GM20431 (cell line): ENCODE data around the gene OTOG.

Experiments used
- in situ Hi-C: fragments of 300-500 bp; cut with MseI, MboI; formaldehyde crosslinking; loops from one replicate; pipeline ENCODE4 v1.15.0; 2020; ENCODE audit warnings: low sequenced_read_pairs; ENCODE audit not compliant: unreplicated experiment

The OTOG gene

DNA sequence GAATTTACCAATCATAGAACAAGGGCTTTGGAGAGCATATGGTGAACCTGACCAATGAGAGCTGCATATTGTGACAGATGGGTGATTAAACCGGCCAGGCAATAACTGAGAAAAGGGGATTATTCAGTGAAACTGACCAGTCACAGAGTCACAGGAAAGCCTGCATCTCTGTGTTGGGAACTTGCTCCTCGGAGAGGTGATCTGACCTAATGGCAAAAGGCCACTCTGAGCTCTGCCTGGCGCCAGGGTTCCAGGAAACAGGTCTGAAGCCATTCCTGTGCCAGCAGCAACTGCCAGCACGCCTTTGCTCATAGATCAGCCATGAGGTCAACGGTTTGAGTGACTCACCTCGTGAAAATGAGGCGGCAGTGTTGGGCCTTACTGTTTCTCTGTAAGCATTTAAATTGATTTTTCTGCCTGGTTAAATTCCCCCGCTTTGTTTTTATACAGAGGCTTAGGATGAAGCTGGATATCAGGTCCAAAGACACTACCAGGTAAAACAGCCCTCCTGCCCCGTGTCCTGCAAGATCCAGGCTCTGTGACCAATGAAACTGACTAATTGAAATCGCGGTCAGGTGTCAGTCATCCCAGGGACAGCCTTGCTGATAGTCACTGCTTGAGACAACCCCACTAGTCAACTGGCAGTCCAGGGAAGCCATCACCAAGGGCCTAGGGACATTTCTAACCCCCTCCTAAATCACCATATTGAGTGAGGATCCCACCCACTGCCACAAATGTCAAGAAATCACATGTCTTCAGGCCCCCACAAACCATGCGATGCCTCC, 136.5 kb downstream of the OTOG start:
- in situ Hi-C loops, result no loop called here

DNA sequence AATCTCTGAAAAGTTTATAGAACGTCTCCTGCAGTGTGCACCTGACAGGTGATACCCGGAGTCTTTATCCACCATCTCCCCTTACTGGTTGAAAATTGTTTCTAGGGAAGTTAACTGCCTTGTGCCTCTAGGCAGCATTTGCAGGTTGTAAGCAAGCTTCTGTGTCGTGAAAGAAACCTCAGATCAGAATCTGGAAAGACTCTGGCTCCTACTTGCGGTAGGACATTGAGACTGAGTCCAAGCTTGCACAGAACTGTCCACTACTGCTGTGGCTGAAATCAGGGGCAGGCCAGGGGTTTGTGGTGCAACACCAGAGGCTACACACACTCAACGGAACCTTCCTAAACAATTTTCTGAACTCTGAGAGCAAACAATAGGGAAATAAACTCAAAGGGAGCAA, 137.5 kb downstream of the OTOG start:
- in situ Hi-C loops, result no loop called here

GRCh38 chr11:17686231-17686980, 139.3 kb downstream of the OTOG start:
- in situ Hi-C loops, result no loop called here

GRCh38 chr11:17687946-17688670, 141.0 kb downstream of the OTOG start:
- in situ Hi-C loops, result no loop called here

- in situ Hi-C loops, result no loop called here
Observed at GRCh38 chr11:17691550-17691949, 144.5 kb downstream of the OTOG start.

DNA sequence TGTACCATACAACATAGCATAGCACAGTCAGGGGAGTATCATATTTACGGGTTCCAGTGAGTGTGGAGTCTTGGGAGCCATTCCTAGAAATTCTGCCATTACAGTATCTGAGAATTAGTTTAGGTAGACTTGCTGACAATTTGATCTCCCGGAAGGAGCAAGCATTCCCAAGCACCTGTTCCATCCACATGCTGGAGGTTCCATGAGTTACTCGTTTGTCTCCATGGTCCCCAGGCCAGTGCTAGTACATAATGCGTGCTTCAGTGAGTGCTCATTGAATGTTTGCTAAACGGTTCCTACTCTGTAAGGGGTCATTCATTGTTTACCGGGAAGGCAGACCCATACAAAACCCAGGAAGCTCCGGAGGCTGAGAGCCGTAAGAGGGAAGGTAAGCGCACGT, 144.9 kb downstream of the OTOG start:
- in situ Hi-C loops, result no loop called here

DNA sequence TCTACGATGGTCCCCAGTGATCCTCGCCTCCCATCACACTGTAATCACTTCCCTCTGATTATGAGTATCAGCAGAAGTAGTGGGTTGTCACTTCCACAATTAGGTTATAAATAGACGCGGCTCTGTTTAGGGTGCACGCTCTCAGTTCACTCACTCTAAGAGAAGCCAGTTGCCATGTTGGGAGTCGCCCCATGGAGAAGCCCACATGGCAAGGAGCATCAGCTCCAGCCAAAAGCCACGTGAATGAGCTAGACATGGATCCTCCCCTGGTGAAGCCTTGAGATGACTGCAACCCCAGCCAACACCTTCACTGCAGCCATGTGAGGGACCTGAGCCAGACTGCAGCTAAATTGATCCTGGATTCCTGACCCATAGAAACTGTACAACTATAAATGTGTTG, 145.9 kb downstream of the OTOG start:
- in situ Hi-C loops, result no loop called here

DNA sequence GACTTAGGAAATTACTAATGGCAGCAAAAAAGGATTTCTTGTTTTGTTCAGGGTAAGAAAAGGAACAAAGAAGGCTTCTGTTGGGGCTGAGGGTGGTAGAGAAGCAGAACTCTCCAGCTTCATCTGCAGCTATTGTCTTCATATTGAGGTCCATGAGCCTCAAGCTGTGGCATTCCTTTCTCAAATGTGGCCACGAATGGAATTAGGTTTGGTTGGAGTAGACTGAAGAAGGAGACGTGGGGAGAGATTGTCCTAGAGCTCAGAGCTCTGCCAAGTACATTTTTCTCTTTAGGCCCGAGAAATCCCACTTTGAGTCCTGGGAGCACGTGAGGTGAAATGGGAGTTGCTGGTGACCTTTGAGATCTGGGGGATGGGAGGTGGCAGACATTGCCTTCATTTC, 146.5 kb downstream of the OTOG start:
- in situ Hi-C loops, result no loop called here

DNA sequence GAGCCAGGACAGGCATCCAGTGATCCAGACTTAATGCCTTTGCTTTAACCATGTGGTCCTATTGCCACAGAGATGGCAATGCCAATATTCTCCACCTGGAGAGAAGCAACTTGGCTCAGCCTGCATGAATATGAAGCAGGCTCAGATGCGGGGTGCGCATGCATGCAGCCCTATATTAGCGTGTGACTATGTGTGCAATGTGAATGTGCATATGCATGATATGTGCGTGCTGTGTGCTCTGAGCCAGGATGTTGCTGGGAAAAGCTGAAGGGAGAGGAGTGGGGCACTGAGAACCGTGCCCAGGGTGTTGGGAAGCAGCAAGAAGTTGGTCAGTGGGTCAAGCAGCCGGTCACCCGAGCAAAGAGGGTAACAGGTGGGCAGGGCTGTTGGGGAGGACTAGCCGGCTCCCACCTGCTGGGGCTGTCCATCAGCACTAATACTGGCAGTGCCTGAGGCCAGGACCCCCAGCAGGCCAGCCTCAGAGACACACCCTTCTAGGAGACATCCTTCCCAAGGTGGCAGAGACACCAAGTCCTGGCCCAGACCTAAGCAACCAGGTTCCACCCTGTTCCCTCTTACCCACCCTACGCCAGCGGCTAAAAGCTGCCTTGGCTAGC, 147.5 kb downstream of the OTOG start:
- in situ Hi-C loops, result no loop called here

DNA sequence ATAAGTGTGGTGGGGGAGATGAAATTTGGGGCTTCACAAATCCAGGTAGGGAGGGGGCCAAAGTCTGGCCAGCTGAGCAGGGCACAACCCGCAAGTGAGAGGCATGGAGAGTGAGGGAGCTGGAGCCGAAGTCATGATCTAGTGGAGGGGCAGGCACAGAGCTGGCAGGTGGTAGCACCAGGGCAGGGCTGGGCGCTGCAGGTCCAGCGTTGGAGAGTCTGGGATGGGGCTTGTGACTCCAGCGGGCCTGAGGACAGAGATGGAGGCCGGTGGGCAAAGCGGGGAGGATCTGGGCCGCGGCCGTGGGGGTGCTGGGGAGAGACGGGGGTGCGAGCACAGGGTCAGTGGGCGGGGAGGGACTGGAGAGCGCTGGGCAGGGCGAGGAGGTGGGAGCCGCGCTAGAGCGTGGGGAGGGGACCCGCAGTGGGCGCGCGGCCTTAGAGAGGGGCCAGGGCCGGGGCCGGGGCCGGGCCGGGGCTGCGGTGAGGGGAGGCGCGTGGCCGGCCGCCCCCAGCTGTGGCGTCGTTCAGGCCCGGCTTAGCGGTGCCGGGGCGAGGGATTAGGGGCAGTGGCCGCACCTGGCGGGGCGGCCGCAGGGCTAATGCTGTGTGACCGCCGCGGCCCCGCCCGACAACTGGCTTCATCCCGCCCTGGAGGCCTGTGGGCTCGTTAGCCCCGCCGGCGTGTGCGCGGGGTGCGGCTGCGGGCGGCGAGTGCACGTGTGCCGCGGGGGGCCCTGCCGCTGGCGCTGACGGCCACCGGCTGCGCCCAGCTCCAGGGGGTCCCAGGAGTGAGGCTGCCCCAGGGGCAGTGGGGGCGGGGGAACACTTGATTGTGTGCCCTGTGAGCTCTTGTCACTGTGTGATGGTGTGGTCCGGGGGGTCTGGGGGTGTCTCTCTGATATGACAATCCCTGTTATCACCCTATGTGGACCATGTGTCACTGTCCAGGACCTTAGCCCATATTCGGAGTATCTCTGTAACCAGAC, 148.7 kb downstream of the OTOG start:
- in situ Hi-C loops, result no loop called here

GRCh38 chr11:17696741-17697140, 149.7 kb downstream of the OTOG start:
- in situ Hi-C loops, result no loop called here
